Stimulated activated CD8-positive, alpha-beta memory T cell treated with anti-CD3 and anti-CD28 coated beads, Interleukin-12 subunit alpha, Interleukin-12 subunit beta, amount 100 ng/mL, for 1 hour (primary cell): ENCODE measurements around the gene JDP2.

ENCODE experiments used
- DNase-seq: peaks from one replicate; pipeline ENCODE4 v3.0.0-alpha.2; 2020; ENCODE audit warnings: low read depth

JDP2 gene

GRCh38 chr14:75437201-75438143 lies 9.7 kb downstream of the JDP2 start:
- DNase-seq: no peak

DNA sequence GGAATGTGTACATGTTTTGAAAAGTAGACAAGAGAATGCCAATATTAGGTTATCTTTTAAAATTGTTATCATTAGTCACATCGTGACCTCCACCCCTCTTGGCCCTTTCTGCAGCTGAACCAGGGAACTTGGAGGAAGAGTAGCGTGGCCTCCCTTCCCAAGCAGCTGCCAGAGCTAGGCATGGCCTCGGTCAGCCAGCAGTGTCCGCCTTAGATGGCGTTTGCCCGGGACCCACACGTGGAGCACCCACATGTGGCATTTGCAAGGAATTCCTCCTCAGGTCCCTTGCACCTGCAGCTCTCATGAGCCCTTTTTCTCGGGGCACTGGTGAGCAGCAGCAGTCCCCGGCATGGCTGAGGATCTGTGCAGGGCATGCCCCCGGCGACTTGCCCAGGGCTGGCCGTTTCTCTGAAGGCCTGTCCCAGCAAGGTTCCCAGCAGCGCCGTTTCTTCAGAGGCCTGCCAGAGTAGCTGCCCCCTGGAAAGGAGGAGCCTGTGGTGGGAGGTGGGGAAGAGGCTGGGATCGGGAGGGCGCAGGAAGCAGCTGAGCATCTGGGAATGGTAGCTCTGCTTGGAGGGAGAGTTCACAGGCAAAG lies 10.8 kb downstream of the JDP2 start:
- no peak for DNase-seq

- no peak for DNase-seq
Observed at GRCh38 chr14:75439989-75440388, 12.2 kb downstream of the JDP2 start.

DNA sequence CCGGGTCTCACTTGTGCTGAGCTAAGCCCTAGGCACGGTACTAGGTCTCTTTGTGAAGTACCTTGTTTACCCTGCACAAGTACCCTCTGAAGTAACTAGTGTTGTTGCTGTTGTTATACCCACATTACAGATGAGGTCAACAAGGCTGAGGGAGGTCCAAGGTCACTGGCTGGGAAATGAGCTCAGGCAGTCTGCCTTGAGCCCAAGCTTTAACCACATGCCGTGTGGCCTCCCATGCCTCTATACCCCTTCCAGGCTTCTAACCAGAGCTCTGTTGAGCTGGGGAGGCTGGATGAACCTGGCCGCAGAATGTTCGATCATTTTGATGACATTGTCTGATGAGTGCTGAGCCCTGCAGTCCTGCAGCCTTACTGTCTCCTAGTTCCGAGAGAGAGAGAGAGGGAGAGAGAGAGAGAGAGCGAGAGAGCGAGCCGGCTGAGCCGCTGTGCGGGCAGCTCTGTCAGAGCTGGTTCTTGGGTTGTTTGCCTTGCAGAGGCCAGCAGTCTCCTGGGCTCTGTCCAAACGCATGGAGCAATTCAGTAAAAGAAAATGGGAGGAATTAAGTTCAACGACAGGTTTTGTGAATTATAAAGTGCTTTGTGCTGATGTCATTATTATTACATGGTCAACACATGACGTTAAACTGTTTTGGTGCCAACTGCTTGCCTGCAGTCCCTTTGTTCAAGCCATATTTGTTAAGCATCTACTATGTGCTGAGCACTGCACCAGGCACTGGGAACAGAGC lies 13.1 kb downstream of the JDP2 start:
- DNase-seq: no peak

DNA sequence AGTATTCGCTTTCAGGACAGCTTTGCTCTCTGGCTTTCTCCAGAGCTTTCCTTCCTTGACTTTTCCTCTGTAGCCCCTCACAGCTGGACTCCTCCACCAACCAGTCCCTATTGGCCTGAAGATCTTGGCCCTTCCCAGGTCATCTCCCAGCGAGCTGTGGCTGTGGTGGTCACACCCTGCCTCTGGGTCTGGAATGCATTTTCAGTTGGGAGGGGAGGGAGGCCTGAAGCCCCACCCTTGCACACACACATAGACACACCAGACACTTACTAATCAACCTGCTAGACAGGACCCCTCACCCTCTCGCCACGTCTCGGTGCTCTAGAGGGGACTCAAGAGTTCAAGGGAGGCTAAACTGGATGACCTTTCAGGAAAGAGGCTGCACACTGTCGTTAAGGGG lies 13.9 kb downstream of the JDP2 start:
- DNase-seq: no peak

- DNase-seq: no peak
Observed at GRCh38 chr14:75442166-75442565, 14.3 kb downstream of the JDP2 start.

DNA sequence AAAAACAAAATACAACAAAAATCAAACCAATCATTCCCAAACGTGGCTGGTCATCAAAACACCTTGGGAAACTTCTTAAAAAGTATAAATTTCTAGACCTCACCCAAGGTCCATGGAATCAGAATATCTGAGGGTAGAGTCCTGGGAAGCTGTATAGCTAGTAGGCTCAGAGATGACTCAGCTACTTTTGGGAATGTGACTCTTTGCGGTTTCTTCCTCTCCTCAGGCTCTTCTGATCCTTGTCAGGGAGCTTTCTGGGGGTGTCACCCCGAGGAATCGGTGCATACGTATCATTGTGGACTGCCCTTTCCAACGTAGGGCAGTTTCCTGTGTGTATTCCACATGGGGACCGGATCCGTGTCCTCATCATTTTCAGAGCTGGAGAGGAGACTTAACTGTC lies 14.8 kb downstream of the JDP2 start:
- DNase-seq: no peak

DNA sequence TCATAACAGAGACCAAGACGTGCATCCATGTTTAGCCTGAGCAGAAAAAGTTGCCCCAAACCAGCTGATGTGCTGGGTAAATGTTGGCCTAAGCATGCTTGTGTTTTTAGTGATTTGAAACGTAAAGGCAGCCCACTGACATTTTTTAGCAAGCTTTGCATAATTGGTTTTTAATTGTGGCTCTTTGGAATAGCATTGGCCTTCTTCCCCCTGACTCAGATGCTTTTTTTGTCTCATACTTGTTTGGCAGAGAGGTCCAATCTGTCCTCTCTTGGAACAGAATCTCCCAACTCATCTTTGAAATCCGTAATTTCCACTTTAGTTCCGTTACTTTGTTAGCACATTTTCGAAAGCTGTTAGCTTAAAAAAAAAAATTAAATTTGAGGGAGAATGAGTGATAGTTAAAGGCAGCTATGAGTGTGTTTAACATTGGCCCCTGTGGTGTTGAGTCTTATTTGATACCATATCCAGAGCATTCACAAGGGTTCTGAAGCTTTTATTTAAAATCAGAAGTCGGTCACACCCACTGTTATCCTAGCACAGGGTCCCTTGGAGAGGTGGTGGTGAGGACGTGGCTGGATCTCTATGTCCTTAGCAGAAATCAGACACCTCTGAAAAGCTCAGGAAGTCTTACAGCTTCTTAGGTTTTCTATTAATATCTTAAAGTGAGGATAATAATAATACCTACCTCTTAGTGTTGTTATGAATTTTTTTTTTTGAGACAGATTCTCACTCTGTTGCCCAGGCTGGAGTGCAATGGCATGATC lies 15.6 kb downstream of the JDP2 start:
- no peak for DNase-seq

DNA sequence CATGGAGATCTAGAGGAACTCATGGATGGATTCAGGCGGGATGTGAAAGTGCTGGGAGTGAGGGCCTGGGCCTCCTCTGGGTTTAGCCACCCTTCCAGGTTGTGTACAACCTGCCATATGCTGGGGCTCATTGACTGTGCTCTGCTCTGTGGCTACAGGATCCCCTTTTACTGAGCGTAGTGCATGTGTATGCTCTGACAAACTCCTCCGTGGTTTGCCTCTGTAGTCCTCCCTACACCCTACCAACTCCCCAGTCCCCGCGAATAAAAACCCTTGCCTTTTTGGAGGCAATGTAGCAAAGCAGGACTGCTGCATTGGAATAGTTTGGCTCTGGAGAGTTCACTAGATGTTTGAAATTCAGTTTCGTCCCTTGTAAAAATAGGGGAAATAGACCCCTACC lies 17.4 kb downstream of the JDP2 start:
- DNase-seq: no peak

DNA sequence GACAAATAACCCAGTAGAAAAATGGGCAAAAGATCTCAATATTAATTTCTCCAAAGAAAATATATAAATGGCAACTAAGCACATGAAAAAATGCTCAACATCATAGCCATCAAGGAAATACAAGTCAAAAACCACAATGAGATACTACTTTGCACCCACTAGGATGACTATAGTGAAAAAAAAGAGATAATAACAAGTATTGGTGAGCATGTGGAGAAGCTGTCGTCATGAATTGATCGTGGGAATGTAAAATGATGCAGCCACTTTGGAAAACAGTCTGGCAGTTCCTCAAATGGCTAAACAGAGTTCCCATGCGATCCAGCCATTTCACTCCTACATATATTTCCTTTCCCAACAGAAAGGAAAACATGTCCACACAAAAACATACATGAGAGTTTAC lies 18.1 kb downstream of the JDP2 start:
- DNase-seq: no peak

GRCh38 chr14:75446447-75446846 lies 18.6 kb downstream of the JDP2 start:
- no peak for DNase-seq

GRCh38 chr14:75448209-75448608 lies 20.4 kb downstream of the JDP2 start:
- DNase-seq: no peak

DNA sequence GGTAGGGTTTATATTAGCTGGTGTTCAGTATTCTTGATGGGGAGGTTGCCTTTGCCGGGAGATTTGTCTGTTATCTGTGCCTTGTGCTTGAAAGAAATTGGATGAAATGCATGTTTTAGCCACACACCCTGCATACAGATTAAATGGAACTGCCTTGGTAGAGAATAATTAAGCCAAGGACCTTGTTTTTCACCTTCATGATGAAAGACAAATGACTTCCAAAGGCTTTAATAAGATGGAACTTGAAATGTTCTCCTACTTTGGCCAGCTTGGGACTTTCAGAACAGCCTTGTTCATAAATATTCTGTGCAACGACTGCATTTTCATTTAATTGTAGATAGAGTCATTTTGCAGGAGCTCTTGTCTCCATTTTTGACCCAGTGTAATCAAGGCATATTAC lies 21.2 kb downstream of the JDP2 start:
- DNase-seq: no peak

DNA sequence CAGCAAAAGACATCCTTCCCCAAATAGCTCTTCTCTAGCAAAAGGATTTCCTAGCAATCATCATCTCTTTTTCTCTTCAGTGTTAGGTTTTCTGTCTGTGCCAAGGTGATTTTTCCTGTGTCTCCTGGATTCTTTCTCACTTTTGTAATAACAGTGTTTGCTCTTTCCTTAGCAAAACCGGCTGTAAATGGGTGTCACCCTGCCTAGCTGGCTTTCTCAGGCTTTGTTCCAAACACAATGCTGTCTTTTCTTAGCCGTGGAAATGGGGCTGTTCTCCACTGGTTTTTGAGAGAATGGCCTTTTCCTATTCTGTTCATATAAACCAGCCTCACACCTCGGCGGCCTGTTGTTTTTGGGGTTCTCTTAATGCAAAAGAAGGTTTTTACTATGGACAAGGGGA lies 21.9 kb downstream of the JDP2 start:
- no peak for DNase-seq

GRCh38 chr14:75450381-75451276 lies 22.8 kb downstream of the JDP2 start:
- DNase-seq: no peak

DNA sequence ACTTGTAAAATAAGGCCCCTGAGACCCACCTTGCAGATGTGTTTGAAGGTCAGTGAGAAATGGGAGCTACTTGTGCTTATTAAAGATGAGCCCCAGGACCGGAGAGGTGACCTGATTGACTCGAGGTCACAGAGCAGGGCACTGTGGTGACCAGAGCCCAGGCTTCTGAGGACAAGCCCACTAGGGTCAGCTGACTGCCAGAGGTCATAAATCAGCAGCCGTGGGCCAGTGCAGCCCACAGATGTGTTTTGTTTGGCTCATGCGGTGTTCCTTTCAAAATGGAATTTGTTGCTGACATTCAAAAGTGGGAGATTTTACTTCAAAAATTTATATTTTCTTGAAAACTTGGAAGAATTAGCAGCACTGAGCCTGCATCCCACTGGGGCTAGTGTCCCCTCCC lies 24.5 kb downstream of the JDP2 start:
- no peak for DNase-seq

GRCh38 chr14:75452900-75453816 lies 25.3 kb downstream of the JDP2 start:
- DNase-seq: no peak

- DNase-seq: no peak
Observed at GRCh38 chr14:75453817-75454434, 26.1 kb downstream of the JDP2 start.

GRCh38 chr14:75454963-75455546 lies 27.2 kb downstream of the JDP2 start:
- DNase-seq: no peak
